GM12872 (cell line): ENCODE measurements around the gene WRNIP1.

Source experiments
- TF ChIP-seq, protein P1 (sequence below): IDR thresholded peaks from 3 replicates; pipeline ENCODE4 v1.5.1; 2011; ENCODE audit warnings: low read depth, mild to moderate bottlenecking, low read length, moderate library complexity; ENCODE audit not compliant: insufficient read depth

WRNIP1 gene

DNA sequence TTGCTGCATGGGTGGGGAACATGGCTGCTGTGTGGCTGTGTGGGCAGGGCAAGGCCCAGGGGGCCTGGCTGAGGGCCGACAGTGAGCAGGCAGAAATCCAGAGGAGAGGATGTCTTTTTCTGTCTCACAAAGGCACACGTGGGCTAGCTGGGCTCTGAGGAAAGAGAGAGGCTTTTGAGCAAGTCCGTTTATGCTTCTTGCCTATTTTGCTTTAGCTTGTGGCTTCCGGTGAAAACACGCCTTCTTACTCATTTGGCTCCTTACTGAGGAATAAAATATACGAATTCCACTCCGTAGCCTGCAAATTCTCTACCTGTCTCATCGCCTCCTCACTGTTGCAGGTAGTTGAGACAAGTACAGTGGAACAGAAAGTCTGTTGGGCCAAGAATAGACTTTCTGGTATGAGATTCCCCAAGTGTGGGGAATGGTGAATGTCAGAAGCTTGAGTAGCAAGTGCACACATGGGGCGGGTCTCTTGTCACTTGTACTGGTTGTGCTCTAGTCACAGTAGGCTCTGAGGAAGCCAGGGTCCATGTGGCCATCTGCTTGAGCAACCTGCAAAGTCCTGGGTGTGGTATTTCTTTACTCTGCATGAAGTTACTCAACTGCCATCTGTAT is 28.4 kb downstream of the WRNIP1 start:
- TF ChIP-seq, protein P1, sequence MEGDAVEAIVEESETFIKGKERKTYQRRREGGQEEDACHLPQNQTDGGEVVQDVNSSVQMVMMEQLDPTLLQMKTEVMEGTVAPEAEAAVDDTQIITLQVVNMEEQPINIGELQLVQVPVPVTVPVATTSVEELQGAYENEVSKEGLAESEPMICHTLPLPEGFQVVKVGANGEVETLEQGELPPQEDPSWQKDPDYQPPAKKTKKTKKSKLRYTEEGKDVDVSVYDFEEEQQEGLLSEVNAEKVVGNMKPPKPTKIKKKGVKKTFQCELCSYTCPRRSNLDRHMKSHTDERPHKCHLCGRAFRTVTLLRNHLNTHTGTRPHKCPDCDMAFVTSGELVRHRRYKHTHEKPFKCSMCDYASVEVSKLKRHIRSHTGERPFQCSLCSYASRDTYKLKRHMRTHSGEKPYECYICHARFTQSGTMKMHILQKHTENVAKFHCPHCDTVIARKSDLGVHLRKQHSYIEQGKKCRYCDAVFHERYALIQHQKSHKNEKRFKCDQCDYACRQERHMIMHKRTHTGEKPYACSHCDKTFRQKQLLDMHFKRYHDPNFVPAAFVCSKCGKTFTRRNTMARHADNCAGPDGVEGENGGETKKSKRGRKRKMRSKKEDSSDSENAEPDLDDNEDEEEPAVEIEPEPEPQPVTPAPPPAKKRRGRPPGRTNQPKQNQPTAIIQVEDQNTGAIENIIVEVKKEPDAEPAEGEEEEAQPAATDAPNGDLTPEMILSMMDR, result no peak

DNA sequence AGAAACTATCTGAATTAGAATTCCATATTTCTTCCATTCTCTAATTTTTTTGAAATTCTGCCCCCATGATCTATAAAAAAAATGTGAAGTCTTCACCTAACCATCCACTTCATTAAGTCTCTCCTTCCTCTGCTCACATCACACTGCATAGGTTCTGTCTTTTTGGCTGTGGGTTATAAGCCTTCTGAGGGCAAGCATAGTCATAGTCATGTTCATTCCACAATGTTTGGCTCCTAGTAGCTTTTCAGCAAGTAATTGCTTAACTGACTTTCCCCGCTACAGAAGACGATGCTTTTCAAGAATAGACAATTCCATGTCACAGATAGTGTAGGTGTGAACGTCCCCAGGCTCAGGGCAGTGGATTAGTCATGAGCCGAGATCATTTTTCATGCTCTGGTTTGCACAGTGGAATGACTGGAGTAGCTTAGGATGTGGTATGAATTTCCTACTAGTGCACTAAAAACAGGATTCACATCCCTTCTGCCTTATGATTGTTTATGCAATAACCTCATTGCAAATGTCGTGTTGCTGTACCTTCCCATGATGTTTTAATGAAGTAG is 29.1 kb downstream of the WRNIP1 start:
- TF ChIP-seq, protein P1, result no peak

DNA sequence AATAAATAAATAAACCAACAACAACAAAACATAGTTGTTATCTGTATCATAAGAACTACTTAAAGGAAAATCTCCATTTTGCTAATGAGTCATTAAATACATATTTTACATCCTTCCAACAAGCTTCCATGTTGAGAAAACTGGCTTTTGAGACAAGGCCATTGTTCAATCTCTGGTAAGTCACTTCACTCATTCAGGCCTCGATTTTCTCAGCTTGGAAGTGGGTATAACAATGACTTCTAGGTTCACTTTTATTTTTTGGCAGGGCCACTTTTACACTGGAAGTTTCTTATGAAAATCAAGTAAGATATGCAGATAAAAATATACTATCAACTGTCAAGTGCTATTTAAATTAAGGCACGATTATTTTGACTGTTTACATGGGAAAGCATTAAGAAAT is 30.0 kb downstream of the WRNIP1 start:
- TF ChIP-seq, protein P1, result no peak

DNA sequence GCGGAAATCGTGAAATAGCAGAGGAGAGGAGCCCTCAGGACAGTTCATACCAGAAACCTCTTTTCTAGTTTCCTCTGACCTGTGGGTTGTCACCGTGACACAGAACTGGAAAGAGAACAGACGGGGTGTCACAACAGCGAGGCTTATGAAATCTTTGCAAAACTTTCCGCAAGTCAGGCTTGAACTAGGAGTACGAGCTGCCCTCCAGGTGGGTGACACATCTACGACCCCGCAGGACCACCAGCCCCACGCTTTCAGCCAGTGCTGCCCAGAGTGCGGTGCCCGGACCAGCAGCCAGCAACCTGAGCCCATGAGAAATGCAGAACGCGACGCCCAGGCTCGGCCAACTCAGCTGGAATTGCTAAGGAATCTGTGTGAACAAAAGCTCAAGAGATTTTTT is 30.8 kb downstream of the WRNIP1 start:
- TF ChIP-seq, protein P1, result no peak

DNA sequence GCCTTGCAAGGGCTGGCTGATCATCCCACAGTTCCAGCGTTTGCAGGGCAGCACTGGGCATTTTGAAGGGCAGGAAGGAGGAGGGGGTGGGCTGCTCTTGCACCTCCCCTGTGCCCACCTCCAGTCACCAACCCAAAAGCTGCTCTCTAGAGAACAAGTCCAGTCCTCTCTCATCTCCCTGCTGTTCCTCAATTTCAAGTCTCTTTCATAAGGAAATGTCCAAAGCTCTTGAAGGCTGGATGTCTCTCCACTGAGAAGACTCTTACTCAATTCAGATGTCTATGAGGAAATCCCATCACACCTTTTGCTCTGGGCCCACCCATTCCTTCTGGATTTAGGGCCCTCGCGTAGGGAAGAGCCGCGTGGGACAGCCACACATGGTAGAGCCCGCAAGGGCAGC is 31.7 kb downstream of the WRNIP1 start:
- TF ChIP-seq, protein P1, result no peak

DNA sequence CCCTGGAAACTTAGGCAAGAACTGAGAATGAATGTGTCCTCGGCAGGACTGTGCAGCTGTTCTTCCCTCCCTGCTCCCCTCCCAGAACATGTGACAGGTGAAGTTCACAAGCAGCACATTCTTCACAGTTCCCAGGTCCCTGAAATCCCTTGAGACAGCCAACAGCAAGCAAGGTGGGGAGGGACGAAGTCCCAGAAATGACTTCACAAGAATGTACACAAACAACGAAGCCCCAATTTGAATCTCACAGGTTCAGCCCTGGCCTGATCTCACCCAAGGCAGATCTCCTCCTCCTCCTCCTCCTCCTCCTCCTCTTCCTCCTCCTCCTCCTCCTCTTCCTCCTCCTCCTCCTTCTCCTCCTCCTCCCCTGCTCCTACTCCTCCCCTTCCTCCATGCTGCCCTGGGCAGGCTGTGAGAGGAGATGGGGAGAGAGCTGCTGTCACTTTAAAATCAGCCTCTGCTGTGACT is 32.4 kb downstream of the WRNIP1 start:
- TF ChIP-seq, protein P1, result no peak

DNA sequence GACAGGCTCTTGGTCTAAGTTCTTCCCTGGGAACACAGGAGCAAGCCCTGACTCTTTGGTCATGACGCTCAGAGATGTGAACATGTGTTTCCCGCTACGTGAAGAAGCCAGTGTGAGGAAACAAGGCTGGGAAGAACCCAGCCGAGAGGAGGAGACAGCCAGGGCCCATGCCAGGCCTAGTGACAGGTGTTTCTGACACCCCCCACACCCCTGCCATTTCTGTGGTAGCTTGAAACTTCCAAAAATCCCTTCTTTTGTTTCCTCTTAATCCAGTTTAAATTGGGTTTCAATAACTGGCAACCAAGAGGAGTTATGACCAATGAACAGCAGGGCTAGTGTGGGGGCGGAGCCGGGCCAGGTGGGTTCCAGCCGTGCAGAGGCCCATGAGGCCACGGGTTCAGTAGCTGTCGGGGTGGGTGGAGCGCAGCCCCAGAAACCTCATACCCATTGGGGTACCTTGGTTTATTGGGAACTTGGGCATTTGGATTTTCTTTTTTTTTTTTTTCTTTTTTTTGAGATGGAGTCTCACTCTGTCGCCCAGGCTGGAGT is 33.5 kb downstream of the WRNIP1 start:
- TF ChIP-seq, protein P1, result no peak
